Mammary epithelial cell (primary cell): ENCODE results near the gene TMEM170A.

Experiments used
- CTCF ChIP-seq, 2 donors: IDR thresholded peaks in 1 of 2; conservative IDR thresholded peaks in 1 of 2; 2 replicates each; pipeline ENCODE4 v1.5.1; 2011 to 2012; ENCODE audit warnings: inconsistent platforms in 2 of 2, low read length in 2 of 2, mild to moderate bottlenecking in 2 of 2, control low read depth in 1 of 2, low read depth in 1 of 2; ENCODE audit not compliant: insufficient read depth in 1 of 2; ENCODE audit errors: extremely low read depth in 1 of 2
- EZH2 ChIP-seq: IDR thresholded peaks from 2 replicates; pipeline ENCODE4 v1.6.1; 2012; ENCODE audit warnings: low read length, inconsistent platforms, borderline replicate concordance

GRCh38 chr16:75497558-75497957 lies 33.1 kb upstream of the TMEM170A start:
- TF ChIP-seq EZH2 (no peak), CTCF (conservative IDR thresholded peaks at IDR 0.05 in 1 of 2, IDR thresholded peaks at IDR 0.05 in 1 of 2; ENCODE audit: extremely low read depth in 1 of 2, insufficient read depth in 1 of 2, low read depth in 1 of 2, low read length in 2 of 2) (no peak)
